HG03457 (cell line): ENCODE results near the gene DYNAP.

Source experiments
- ATAC-seq: cut with Tn5 transposase; IDR thresholded peaks from one replicate; pipeline ENCODE4 v1.9.1; 2021; ENCODE audit warnings: moderate number of reproducible peaks; ENCODE audit not compliant: unreplicated experiment

Gene DYNAP, protein sequence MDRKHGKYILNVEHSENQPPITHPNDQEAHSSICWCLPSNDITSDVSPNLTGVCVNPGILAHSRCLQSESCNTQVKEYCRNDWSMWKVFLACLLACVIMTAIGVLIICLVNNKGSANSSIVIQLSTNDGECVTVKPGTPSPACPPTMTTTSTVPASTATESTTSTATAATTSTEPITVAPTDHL

DNA sequence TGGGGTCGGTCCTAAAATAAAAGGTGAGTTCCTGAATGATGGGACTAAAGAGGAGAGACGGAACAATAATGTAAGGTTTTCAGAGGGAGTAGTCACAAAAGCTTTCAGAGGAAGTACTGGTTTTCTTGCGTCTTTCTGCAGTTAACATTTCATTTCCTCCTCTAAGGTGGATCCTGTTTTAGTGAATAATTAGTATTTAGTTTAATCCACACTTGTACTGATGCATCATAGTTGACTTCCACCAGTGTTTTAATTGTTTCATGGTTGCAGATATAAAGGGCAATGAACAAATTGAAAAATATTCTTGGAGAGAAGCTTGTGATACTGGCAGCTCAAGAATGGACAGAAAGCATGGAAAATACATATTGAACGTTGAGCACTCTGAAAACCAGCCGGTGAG lies at the start of gene DYNAP:
Gene DYNAP, plus strand, starts transcription at position 301 of the 400 bp plus-strand sequence. Its CDS starts 38 bp downstream, at position 339.
- ATAC-seq: no peak

DNA sequence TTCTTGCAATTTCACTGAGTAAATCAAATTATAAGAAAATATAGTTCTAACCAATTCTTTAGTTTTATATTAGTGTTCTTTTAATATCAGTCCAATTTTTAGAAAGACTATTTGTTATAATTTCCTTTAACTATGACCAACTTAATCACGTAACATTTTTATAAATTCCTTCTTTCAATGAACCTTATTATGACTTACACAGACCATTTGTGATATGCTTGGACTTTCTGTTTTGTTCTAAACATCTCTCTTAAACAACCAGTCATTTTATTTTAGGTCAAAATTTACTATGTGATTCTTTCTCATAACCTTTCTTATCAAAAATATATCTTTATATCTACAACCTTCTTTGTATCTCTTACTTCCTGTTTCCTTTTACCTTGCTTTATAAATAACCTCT lies 39.5 kb upstream of the DYNAP start:
- no peak for ATAC-seq

DNA sequence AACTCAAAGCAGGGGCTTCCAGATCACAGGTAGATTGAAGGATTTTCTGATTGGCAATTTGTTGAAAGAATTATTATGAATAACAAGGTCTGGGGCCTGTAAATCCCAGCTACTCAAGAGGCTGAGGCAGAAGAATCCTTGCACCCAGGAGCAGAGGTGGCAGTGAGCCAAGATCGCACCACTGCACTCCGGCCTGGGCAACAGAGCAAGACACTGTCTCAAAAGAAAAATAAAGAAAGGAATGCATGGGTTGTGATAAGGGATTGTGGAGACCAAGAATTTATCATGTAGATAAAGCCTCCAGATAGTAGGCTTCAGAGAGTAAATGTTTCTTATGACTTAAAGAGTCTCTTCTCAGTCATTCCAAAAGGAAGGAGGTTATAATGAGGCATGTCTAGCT lies 35.8 kb upstream of the DYNAP start:
- ATAC-seq: no peak

DNA sequence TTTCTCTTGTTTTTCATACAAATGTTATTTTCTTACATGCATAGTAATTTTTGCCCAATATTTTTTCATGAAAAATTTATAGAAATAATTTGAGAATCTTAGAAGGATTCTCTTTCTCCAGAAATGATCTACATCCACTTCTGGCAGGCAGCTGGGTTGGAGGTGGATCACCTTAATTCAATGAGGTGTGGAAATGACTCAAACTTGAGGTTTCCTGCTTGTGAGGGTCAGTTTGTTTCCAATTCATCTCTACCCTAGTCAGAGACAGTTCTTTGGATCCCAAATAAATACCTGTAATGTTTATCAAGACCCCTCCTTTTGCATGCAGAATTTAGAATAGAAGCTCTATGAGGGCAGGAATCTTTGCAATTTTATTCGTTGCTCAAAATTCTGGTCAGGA lies 35.0 kb upstream of the DYNAP start:
- no peak for ATAC-seq

DNA sequence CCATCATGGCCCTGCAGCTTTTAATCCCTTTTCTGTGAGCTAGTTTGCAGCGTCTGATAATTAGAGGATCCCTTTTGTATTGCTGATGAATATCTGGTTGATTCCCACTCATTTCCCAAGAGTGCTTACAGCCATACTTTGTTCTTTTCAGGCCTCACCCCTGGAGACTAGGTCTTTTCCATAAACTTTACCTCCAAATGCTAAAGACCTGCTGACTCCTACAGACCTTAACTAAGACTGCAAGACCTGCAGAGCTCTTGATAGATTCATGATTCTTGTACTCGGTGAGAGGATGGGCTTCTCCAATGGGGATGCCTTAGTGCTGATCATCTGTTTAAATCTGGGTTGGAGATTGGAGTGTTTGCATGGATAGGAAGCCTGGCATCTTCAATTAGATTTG lies 33.1 kb upstream of the DYNAP start:
- ATAC-seq: no peak

DNA sequence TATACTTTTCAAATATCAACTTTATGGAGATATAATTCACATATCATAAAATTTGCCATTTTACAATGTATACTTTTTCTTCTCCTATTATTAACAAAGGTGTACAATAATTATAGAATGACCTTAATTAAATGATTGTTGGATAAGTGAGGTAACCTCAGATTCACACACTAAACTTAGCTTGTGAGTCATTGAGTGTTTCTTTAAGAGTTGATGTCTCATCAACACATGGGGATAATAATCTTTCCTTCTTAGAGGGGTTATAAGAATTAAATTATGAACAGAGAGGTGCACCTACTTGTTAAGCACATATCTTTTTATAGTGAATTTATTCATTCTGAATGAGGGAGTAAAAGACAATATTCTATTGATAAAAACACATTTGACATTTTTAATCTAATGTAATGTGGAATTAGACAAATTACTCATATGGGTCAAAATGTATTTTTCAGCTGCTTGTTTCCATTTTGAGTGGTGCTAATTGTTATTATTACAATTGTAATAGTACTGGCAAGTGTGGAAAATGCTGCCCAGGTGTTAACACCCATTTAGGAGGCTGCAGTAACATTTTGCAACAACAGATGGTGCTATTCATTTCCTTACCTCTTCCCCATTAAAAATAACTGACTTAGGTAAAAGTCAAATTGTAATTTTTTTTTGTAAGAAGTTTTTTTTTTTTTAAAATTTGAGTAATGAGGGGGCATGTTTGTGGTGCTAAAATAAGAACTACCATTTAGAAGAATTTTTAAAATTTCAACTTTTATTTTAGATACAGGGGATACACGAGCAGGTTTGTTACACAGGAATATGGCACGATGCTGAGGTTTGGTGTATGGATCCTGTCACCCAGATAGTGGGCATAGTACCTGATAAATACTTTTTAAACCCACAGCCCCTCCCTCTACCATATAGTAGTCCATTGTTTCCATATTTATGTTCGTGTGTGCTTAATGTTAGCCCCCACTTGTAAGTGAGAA lies 32.1 kb upstream of the DYNAP start:
- no peak for ATAC-seq

DNA sequence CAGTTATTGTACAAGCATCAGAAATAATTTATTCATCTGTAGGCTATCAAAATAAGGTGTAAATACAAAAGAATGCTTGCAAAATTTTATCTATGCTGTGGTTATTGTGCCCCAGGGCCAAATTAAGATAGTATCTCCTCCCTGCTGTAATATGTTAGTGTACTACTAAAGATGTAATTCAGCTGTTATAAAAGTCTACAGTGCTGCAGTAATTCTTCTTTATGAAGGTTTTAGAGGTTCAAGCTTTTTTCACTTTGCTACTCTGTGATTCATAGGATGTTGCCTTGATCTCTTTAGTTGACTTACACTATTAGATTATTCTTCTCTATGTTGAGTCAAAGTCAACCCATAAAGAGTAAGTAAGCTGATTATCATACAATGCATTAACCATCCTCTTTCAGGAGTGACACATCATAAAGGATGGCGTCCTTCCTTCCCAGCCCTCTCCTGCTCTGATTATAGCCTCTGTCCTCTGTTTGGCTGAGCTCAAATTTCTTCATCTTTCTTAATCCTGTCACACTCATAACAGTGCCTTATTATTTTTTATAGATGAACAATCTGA lies 29.3 kb upstream of the DYNAP start:
- ATAC-seq: no peak

DNA sequence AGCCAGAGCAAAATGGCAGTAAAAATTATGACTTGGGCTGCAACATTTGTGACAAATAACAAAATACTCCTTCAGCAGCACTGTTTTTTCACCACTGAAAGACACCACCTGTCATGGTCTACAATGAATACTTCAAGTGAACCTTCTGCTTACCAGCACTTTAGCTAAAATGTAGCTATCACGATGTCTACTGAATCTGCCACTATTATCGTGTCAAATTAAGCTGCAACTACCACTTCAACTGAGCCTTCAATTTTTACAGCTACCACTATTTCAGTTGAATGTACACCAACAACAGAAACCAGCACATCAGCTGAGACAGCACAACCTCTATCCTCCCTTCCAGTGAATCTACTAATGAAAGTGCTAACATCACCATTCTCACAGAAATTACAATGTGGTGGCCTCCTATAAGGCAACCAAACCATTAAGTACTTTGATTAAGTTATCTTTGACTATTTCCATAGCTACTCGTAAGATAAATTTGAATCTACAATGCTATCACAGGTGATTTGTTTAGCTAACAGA lies 10.8 kb upstream of the DYNAP start:
- no peak for ATAC-seq

DNA sequence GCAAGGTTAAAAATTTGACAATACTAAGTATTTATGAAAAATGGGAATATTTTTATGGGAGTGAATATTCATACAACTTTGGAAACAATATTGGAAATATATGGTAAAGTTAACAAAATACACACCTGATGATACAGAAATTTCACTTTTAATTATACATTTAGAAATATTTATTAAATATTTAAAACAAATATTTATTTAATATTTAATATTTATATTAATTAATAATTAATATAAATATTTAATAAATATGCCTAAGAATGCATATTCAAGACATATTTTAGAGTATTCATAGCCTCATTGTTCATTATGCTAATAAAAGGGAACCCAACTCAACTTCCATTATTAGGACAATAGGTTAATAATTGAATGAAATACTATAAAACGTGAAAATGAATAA lies 7.0 kb upstream of the DYNAP start:
- ATAC-seq: no peak

DNA sequence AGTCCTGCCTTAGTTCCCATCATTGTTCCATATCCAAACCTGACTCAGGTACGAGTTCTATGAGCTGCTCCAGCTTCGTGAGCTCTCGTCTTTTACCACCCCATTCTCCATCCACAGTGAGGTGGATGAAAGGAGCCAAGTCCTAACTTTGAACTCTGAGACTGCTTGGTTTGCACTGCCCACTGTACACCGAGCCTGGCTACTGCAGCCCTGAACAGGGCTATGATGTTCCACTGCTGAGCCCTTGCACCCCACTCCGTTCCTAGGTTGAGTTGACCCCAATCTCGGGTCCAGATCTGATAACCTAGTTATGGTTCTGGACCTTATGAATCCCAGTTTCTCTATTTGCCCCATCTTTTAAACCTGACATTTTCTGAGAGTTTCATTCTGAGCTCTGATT lies 5.3 kb upstream of the DYNAP start:
- no peak for ATAC-seq

DNA sequence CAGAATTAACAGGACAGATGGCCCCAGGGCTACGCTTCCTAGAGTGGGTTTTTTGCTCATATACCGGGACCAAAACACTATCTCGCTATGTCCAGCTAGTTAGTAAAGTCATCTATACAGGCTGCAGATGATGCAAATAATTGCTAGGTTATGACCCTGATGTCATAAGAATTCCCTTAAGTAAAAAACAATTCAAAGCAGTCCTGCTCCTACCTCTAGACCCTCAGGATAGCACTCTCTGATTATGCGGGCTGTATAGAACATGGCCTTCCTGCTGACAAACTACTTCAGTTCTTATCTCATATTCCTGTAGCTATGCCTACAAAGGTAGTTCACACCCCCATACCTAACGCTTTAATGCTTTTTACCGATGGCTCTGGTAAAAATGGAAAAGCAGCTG lies 13.2 kb downstream of the DYNAP start:
- no peak for ATAC-seq

DNA sequence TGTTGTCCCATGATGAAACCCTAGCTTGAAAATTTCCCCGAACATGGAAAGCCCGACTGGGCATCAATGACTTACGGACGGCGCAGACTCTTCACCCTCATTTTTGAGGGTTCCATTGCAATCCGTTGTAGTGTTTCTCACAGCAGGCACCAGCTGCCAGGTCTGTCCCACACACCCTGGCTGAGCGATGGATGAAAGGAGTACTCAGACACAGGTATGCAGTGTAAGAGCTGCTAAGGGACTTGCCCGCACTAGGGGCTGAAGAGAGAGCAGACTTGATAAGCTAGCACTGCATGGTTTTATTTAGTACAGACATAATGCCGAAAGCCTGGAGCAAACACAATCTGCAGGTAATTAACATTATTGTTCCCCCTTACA lies 15.8 kb downstream of the DYNAP start:
- no peak for ATAC-seq

DNA sequence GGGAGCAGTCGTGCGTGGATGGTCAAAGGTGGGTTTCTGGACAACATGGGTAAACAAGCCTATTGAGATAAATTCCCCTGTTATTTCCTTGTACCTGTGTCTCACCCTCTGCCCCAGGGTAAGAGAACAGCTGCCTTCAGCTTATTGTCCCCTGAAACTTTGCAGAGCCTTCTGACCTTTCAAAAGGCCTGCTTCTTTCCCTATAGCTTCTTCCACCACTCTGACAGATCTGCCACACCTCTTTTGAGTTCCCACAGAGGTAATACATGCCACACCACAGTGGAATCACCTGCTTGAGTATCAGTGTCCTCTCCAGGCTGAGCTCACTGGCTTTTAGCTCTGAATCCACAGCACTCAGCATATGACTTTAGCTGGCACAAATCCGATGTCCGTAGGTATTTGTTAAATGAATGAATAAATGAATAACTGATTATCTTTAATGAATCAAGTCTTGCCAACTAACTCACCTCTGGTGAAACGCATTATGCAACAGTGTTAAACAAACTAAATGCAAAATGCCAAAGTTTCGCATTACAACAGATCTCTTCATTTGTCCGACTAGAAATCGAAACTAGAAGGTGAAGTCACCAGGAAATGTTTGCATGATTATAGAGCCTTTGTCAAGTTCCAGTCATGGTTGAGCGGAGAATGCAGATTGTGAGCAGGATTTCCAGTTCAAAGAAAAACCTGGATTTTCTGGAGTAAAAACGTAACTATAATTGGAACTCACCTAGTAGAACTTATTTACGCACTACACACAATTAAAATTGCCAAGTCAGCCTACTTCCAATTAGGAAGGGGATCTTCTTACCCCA lies 16.4 kb downstream of the DYNAP start:
- no peak for ATAC-seq

DNA sequence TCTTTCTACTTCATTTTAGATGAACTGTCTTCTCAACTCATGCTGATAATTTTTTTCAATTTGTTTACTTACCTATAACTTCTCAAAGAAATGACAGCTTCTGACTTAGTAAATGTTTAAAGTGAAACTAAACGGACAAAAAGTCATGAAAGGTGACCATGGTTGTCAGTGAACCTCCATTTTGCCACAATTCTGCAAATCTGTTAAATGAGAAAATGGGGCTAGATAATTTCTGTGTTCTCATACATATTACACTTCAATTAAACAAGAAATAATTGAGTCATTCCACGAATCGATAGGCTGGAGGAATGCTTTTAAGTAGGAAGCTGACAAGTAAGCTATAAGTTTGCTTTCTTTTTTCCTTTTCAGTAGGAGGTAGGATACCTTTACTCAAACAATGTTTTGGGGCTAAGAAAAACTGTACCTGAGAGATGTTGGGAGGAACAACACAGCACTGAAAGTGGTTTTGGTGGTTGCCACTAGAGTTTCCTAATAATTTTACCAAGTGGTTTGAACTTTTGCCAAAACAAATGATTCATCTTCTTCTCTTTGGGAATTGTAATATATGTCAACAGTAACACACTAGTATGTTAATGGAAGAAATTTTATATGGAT lies 17.1 kb downstream of the DYNAP start:
- no peak for ATAC-seq

DNA sequence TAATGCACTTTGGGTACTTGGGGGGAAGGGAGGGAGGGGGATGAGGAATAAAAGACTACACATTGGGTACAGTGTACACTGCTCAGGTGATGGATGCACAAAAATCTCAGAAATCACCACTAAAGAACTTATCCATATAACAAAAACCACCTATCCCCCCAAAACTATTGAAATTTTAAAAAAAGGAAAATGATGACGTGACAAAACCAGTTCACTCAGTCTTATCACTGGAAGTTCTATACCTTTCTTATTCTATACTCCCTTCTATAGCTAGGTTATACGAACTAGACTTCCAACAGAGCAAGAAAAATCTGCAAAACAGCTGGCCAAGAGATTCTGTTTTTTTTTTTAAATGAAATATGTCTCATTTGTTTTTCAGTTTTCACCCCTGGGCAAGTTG lies 20.8 kb downstream of the DYNAP start:
- no peak for ATAC-seq

DNA sequence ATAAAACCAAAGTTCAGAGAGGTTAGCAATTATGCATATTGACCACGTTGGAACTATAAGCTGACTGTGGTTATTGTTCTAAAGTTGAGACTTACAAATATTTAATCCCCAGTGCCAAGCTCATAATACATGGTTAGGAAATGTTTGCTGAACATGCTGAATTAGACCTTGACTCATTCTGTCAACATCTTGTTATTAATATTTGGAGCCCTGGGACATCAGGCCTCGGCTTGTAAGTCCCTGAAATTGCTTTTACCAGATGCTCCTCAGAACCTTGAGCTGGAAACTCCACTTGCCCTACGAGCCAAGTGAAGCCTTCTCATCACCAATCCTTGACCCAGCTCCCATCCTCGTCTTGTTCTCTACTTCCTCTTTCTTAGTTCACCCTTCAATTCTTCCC lies 21.2 kb downstream of the DYNAP start:
- no peak for ATAC-seq

DNA sequence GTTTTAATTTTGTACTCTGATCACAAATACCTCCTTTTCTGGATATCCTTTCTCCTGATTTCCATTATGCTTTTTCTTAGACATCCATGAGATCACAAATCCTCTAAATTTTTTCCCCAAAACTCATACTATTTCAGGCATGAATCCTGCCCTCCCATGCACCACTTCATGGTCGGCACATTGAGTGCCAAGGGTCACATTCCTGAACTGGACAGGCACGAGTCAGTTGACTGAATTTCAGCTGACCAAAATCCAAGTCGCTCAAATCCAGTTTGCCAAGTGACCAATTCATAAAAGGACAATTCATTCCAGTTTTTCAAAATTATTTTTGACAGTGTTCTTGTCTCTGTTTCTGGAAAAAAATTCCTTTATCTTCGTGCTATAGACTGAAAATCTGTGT lies 22.1 kb downstream of the DYNAP start:
- no peak for ATAC-seq

DNA sequence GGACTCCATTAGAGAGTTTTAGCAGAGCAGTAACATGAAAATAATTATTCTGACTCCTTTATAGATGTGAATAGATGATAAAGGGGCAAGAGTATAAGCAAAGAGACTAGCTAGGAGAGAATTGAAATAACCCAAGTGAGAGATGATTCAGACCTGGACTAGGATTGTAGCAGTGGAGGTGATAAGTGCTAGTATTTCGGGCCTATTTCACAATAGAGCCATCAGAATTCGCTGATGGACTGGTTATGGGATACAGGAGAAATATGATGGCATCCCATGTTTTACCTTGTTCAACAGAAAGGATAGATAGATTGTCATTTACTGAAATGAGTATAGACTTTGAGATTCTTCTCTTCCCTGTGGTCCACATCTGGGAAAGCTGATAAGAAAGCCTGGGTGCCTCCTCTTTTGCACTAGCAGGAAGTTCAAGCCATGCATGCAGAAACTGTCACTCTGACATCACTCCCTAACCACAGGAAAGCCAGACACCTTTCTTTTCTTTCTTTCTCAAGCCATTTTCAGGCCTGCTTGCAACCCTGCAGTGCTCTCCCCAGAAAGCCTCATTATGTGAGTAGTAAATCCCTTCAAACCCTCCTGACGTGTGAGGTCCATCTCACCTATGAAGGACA lies 25.3 kb downstream of the DYNAP start:
- no peak for ATAC-seq

DNA sequence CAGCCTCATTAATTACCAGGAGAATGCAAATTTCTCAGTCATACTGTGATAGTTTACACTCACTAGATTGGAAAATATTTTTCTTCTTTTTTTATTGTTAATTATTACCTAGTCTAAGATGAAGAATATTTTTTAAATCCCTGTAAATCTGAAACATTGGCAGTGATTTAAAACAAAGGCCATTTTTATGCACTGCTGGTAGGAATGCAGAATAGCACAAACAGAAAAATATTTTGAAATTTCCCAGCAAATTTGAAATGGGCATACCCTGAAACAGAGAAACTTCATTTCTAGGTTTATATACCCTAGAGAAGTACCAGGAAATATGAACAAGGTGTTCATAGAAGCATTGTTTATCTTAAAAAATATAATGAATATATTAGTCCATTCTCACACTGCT lies 31.0 kb downstream of the DYNAP start:
- ATAC-seq: no peak

DNA sequence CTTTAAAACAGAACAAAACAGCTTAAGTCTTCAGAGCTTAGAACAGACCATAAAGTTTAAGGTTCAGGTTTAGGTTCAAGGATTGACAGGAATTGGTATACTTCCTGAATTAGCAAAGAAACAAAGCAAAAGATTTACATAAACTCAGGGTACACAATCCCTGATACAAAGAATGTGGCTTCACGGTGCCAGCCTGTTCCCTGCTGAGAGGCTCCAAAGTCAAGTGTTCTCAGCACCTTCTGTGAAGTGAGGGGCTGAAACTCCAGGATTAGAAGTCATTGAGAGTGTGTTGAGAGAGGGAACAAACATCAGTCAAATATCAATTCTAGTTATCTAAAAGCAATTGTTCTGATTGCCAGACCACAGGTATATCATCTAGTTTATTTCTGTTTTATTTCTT lies 35.7 kb downstream of the DYNAP start:
- no peak for ATAC-seq
